Measurements from ENCODE around the gene TNFAIP8L3. TPM values are rescaled to one million over a fixed set of nuclear protein-coding genes. Genes with fewer than 3 reads are reported as not detected.
"Not testable (repeated sequence)": the region's sequence is repeated elsewhere in the genome, so short reads cannot be mapped to it uniquely, and the experiment has no call there.

TNFAIP8L3 gene
- under 1 TPM in 1 of 2 donors, not detected in 1; 0.18 TPM for total RNA-seq

- ATAC-seq, result peak; percentile 18 to 46
- peak in 1 of 2 donors; percentile 10 for DNase-seq (ENCODE audit: low spot score in 2 of 2)
- no peak within 1 kb of the TSS for H3K27ac Mint-ChIP-seq
- H3K36me3 Mint-ChIP-seq, result no peaks in the 10 kb centered on the region
- H3K9me3 Mint-ChIP-seq, result no peaks in the 10 kb centered on the region
These were observed at the start of gene TNFAIP8L3 for GRCh38 chr15:51094606-51095569. Gene TNFAIP8L3, minus strand, starts transcription at chr15:51094906. Its CDS starts 311 bp downstream, at chr15:51094595.

DNA sequence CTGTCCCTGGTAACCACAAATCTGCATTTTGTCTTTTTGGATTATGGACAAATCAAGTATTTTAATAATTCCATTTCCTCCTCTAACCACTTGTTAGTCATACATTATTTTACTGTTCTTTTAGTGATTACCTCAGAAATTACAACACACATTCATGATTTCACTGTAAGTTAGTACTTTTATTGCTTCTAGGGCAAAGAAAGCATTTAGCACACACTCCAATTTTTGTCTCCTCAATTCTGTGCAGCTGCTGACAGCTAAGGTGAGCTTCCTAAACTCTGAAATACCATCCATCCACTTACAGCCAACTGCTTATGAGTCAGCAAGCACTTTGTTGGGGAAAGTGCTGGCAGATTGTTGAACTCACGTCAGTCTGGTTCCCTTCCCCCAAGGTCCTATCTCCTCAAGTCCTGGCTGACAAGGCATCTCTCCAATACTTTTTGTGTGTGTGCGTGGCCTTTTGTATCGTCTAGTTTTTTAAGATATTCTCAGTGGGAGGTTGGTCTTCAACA lies 49.4 kb upstream of the TNFAIP8L3 start:
- H3K36me3 Mint-ChIP-seq, result peaks cover 0 to 4% of the 10 kb centered on the region in 2 donors
- ATAC-seq, result no peak
- no peak overlapping the region for H3K27ac Mint-ChIP-seq

GRCh38 chr15:51140347-51140746 lies 45.6 kb upstream of the TNFAIP8L3 start:
- not testable (repeated sequence) for H3K36me3 Mint-ChIP-seq; H3K9me3 Mint-ChIP-seq; ATAC-seq; DNase-seq (ENCODE audit: low spot score in 2 of 2); H3K27ac Mint-ChIP-seq

More for the DNA sequence above, 49.4 kb upstream of the TNFAIP8L3 start:
- peaks cover 0 to 7% of the 10 kb centered on the region in 2 donors for H3K9me3 Mint-ChIP-seq
- no peak for DNase-seq (ENCODE audit: low spot score in 2 of 2)

- DNase-seq (ENCODE audit: low spot score in 2 of 2) (no peak), ATAC-seq (no peak)
- Mint-ChIP-seq H3K36me3 (peaks cover 0 to 4% of the 10 kb centered on the region in 2 donors), H3K9me3 (peaks cover 0 to 7% of the 10 kb centered on the region in 2 donors), H3K27ac (no peak overlapping the region)
These were observed 44.4 kb upstream of the TNFAIP8L3 start for GRCh38 chr15:51139091-51139490.

DNA sequence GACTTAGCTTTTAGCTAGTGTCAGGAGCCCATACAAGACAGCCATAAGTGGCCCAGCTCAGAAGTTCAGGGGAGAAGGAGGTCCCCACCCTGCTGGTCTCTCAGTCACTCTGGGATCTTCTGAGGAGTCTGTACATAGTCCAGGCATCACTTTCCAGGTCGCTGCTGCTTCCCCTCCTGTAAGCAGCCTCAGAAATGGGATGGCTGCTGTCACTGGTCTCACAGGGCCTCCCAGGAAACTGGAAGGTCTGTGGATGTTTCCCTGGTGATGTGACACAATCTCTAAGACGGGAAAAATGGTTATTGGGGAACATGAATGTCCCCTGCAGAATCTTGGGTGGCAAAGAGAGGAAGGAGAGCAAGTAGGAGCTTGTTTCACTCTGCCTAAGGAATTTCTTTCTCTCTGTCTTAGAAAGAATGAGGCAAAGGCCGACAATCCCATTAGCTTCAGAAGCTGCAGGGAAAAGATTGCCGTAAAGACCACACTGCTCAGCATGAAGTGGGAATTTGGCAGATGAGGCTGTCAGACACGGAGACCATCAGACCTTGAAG lies 43.2 kb upstream of the TNFAIP8L3 start:
- ATAC-seq, result no peak
- Mint-ChIP-seq H3K9me3 (peaks cover 0 to 7% of the 10 kb centered on the region in 2 donors), H3K27ac (no peak overlapping the region), H3K36me3 (peaks cover 0 to 4% of the 10 kb centered on the region in 2 donors)
- no peak for DNase-seq (ENCODE audit: low spot score in 2 of 2)

DNA sequence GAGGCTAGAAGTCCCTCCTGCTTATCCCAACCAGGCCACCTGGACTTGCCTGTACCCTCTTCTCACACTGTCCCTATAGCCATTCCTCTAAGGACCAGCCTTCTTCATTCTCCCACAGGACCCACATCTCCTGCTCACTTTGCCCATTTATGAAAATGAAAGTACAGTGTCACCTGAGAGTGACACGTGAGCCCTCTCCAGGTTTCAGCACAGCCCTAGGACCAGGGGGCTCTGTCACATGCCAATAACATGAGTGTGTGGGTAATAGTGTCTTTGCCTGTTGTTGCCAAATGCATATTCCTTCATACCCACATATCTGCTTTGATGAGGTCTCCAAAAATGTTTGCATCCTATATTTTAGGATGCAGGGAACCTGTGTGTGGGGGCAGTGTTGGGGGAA lies 42.3 kb upstream of the TNFAIP8L3 start:
- H3K36me3 Mint-ChIP-seq, result peaks cover 0 to 4% of the 10 kb centered on the region in 2 donors

DNA sequence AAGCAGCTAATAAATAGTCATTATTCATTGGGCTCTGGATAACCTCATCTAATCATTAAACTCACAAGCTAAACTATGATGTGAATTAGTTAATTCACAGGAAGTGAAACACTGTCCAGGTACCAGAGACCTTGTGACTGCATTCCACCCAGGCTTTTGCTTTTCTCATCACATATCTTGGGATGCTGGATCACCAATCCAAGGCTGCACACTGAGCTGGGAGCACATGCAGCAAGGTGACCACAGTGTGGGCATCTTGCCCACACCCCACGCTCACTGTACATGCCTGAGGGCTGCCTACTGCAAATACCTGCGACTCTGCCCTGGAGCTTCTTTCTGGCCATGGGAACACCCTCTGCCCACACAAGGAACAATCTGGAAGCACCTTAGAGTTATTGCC lies 40.6 kb upstream of the TNFAIP8L3 start:
- H3K36me3 Mint-ChIP-seq, result no peaks in the 10 kb centered on the region
- H3K27ac Mint-ChIP-seq, result no peak overlapping the region
- no peak for ATAC-seq
- peaks cover 0 to 3% of the 10 kb centered on the region in 2 donors for H3K9me3 Mint-ChIP-seq
- DNase-seq (ENCODE audit: low spot score in 2 of 2), result no peak

More for the DNA sequence above, 42.3 kb upstream of the TNFAIP8L3 start:
- Mint-ChIP-seq H3K27ac (no peak overlapping the region), H3K9me3 (peaks cover 0 to 7% of the 10 kb centered on the region in 2 donors)
- ATAC-seq (no peak), DNase-seq (ENCODE audit: low spot score in 2 of 2) (no peak)

DNA sequence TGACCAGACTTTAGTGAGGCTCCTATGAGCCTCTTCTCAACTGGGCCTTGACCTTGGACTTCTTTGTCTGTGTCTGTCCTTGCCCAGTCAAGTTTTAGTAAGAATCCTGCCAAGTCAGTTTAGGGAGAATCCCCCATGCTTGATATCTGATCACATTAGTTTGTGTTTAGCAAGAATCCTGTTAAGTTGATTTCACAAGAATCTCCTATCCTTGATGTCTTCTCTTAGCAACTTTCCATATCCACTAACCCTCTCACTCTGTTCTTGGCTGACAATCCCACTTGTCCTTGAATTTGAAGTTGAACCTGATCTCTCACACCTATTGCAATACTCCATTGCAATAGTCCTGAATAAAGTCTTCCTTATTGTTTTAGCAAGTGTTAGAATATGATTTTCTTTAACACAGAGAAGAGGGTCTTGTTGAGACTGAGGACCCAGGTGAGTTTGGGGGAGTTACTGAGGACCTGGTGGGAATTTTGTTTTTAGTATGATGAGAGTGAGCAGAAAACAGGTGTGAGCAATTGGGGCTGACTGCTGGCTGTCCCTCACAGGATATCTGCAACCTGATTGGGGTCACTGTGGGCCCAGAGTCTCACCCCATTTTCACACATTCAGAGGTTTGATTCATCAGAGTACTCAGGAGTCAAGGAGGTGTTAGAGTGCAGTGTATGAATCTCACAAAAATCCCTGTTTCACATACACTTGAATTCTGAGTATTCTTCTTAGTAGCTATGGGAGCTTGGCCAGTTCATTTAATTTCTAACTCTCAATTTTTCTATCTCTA lies 39.9 kb upstream of the TNFAIP8L3 start:
- Mint-ChIP-seq H3K36me3 (no peaks in the 10 kb centered on the region), H3K9me3 (peaks cover 0 to 2% of the 10 kb centered on the region in 2 donors), H3K27ac (no peak overlapping the region)
- ATAC-seq (no peak), DNase-seq (ENCODE audit: low spot score in 2 of 2) (no peak)

- no peak overlapping the region for H3K27ac Mint-ChIP-seq
- no peaks in the 10 kb centered on the region for H3K36me3 Mint-ChIP-seq
- H3K9me3 Mint-ChIP-seq, result no peaks in the 10 kb centered on the region
- DNase-seq (ENCODE audit: low spot score in 2 of 2) (no peak), ATAC-seq (no peak)
These were observed 38.5 kb upstream of the TNFAIP8L3 start for GRCh38 chr15:51133140-51133765.

GRCh38 chr15:51132384-51133139 lies 37.9 kb upstream of the TNFAIP8L3 start:
- Mint-ChIP-seq H3K27ac (peak overlapping the region in 1 of 2 donors; percentile 13), H3K9me3 (no peaks in the 10 kb centered on the region), H3K36me3 (no peaks in the 10 kb centered on the region)
- ATAC-seq (no peak), DNase-seq (ENCODE audit: low spot score in 2 of 2) (peak in 1 of 2 donors; percentile 24)

- Mint-ChIP-seq H3K27ac (peak overlapping the region in 1 of 2 donors; percentile 13), H3K9me3 (no peaks in the 10 kb centered on the region), H3K36me3 (no peaks in the 10 kb centered on the region)
- ATAC-seq, result no peak
- no peak for DNase-seq (ENCODE audit: low spot score in 2 of 2)
These were observed 37.0 kb upstream of the TNFAIP8L3 start for GRCh38 chr15:51131596-51132290.

DNA sequence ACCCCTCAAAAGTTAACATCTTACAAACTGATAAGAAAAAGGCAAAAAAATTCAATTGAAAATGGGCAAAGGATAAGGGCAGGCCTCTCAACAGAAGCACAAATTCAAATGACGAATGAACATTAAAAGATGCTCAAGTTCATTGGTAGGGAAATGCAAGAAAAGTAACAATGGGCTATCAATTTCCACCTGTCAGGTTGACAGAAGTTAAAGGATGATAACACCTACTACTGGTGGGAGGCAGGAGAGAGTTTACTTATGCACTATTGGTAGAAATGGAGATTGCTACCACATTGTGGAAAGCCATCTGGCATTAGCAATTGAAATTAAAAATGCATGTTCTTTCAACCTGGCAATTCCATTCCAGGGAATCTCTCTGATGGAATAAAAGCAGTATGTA lies 35.6 kb upstream of the TNFAIP8L3 start:
- no peak overlapping the region for H3K27ac Mint-ChIP-seq
- DNase-seq (ENCODE audit: low spot score in 2 of 2) (no peak), ATAC-seq (no peak)
- H3K9me3 Mint-ChIP-seq, result no peaks in the 10 kb centered on the region
- no peaks in the 10 kb centered on the region for H3K36me3 Mint-ChIP-seq

DNA sequence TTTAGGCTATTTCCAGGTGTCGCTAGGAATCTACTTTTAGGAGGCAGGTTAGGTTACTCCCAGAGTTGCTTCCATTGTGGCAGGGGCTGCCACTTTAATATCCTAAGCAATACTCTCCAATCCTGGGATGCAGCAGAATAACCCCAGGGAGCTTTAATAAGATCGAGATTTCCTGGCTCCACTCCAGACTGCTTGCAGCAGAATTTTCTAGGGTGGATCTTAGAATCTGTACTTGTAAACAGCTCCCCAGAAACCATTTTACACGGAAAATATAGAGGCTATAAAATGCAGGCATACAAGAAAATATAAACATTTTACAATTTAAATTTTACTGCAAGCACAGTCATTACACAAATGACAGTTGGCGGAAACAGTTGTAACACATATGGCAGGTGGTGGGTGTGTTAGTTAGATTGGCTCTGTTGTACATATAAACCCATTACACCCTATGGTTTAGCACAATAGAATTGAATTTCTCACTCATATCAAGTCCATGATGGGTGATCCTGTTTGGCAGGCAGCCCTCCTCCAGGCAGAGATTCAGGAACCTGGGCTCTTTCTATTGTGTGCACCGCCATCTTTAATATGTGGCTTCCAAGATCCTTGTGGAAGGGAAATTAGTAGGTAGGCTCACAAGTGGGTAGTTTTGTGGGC lies 35.0 kb upstream of the TNFAIP8L3 start:
- Mint-ChIP-seq H3K9me3 (no peaks in the 10 kb centered on the region), H3K36me3 (no peaks in the 10 kb centered on the region), H3K27ac (no peak overlapping the region)
- ATAC-seq (no peak), DNase-seq (ENCODE audit: low spot score in 2 of 2) (no peak)

GRCh38 chr15:51128701-51129100 lies 34.0 kb upstream of the TNFAIP8L3 start:
- Mint-ChIP-seq H3K27ac (no peak overlapping the region), H3K36me3 (no peaks in the 10 kb centered on the region)

GRCh38 chr15:51126842-51127241 lies 32.1 kb upstream of the TNFAIP8L3 start:
- H3K27ac Mint-ChIP-seq, result no peak overlapping the region
- DNase-seq (ENCODE audit: low spot score in 2 of 2), result no peak
- H3K9me3 Mint-ChIP-seq, result peaks cover 0 to 4% of the 10 kb centered on the region in 2 donors
- no peak for ATAC-seq
- H3K36me3 Mint-ChIP-seq, result no peaks in the 10 kb centered on the region

More at GRCh38 chr15:51128701-51129100, 34.0 kb upstream of the TNFAIP8L3 start:
- DNase-seq (ENCODE audit: low spot score in 2 of 2) (no peak), ATAC-seq (no peak)
- no peaks in the 10 kb centered on the region for H3K9me3 Mint-ChIP-seq
